Measurements from ENCODE around the gene PCNX3. TPM values are rescaled to one million over a fixed set of nuclear protein-coding genes. Genes with fewer than 3 reads are reported as not detected.

PCNX3 gene
- total and polyA plus RNA-seq, 5 donors from 2014 or later = 1.9 to 61.3 (median 2.5) TPM

- H3K4me3 Mint-ChIP-seq = no peak overlapping the region
- Histone ChIP-seq H3K27me3 (ENCODE audit: control insufficient read depth, insufficient read depth, low read length) (no peaks in the 10 kb centered on the region), H3K9me3 (ENCODE audit: control insufficient read depth in 2 of 2, low read length in 2 of 2) (no peaks in the 10 kb centered on the region), H3K36me3 (ENCODE audit: control insufficient read depth, insufficient read depth, low read length) (peaks cover 69% of the 10 kb centered on the region), H3K4me3 (ENCODE audit: low read depth, low read length) (no peak overlapping the region), H3K4me1 (ENCODE audit: control insufficient read depth, insufficient read depth, low read length, poor library complexity, severe bottlenecking) (peaks cover 6% of the 10 kb centered on the region), H3K27ac (ENCODE audit: insufficient read depth, low read length, poor library complexity, severe bottlenecking) (no peak overlapping the region)
- H3K27ac Mint-ChIP-seq = no peak overlapping the region
- H3K36me3 Mint-ChIP-seq = peaks cover 14% of the 10 kb centered on the region
- peaks cover 0 to 17% (median 10%) of the 10 kb centered on the region in 4 donors for H3K4me1 Mint-ChIP-seq
- no peak for DNase-seq
- no peaks in the 10 kb centered on the region for H3K9me3 Mint-ChIP-seq
- no peaks in the 10 kb centered on the region for H3K27me3 Mint-ChIP-seq
- no peak for ATAC-seq (ENCODE audit: low read depth in 2 of 2)
Measured at GRCh38 chr11:65629579-65629978, 14.0 kb downstream of the PCNX3 start.

GRCh38 chr11:65630215-65630614 is 14.6 kb downstream of the PCNX3 start:
- no peak overlapping the region for H3K27ac Mint-ChIP-seq

GRCh38 chr11:65633390-65634108 is 18.0 kb downstream of the PCNX3 start:
- Histone ChIP-seq H3K27ac (ENCODE audit: insufficient read depth, low read length, poor library complexity, severe bottlenecking) (peak overlapping the region; percentile 14), H3K4me3 (ENCODE audit: low read depth, low read length) (no peak overlapping the region), H3K36me3 (ENCODE audit: control insufficient read depth, insufficient read depth, low read length) (peaks cover 54% of the 10 kb centered on the region), H3K27me3 (ENCODE audit: control insufficient read depth, insufficient read depth, low read length) (no peaks in the 10 kb centered on the region), H3K4me1 (ENCODE audit: control insufficient read depth, insufficient read depth, low read length, poor library complexity, severe bottlenecking) (peaks cover 20% of the 10 kb centered on the region), H3K9me3 (ENCODE audit: control insufficient read depth in 2 of 2, low read length in 2 of 2) (no peaks in the 10 kb centered on the region)
- H3K9me3 Mint-ChIP-seq = no peaks in the 10 kb centered on the region
- H3K27me3 Mint-ChIP-seq = no peaks in the 10 kb centered on the region
- peaks cover 0 to 29% (median 12%) of the 10 kb centered on the region in 4 donors for H3K4me1 Mint-ChIP-seq
- peak overlapping the region in 1 of 4 donors; percentile 29 for H3K4me3 Mint-ChIP-seq
- peaks cover 15% of the 10 kb centered on the region for H3K36me3 Mint-ChIP-seq
- peak in 1 of 3 donors; percentile 49 for DNase-seq
- no peak for ATAC-seq (ENCODE audit: low read depth in 2 of 2)
- peak overlapping the region in 2 of 3 donors; percentile 36 to 60 for H3K27ac Mint-ChIP-seq

More at GRCh38 chr11:65630215-65630614, 14.6 kb downstream of the PCNX3 start:
- peaks cover 0 to 21% (median 10%) of the 10 kb centered on the region in 4 donors for H3K4me1 Mint-ChIP-seq
- H3K36me3 ChIP-seq (ENCODE audit: control insufficient read depth, insufficient read depth, low read length) = peaks cover 72% of the 10 kb centered on the region
- H3K4me3 Mint-ChIP-seq = no peak overlapping the region
- no peak overlapping the region for H3K27ac ChIP-seq (ENCODE audit: insufficient read depth, low read length, poor library complexity, severe bottlenecking)
- no peaks in the 10 kb centered on the region for H3K9me3 ChIP-seq (ENCODE audit: control insufficient read depth in 2 of 2, low read length in 2 of 2)
- no peaks in the 10 kb centered on the region for H3K27me3 ChIP-seq (ENCODE audit: control insufficient read depth, insufficient read depth, low read length)
- ATAC-seq (ENCODE audit: low read depth in 2 of 2) (no peak), DNase-seq (no peak)
- H3K4me3 ChIP-seq (ENCODE audit: low read depth, low read length) = no peak overlapping the region
- H3K36me3 Mint-ChIP-seq = peaks cover 19% of the 10 kb centered on the region
- no peaks in the 10 kb centered on the region for H3K27me3 Mint-ChIP-seq
- no peaks in the 10 kb centered on the region for H3K9me3 Mint-ChIP-seq
- H3K4me1 ChIP-seq (ENCODE audit: control insufficient read depth, insufficient read depth, low read length, poor library complexity, severe bottlenecking) = peaks cover 6% of the 10 kb centered on the region

- no peaks in the 10 kb centered on the region for H3K9me3 Mint-ChIP-seq
- DNase-seq (no peak), ATAC-seq (ENCODE audit: low read depth in 2 of 2) (no peak)
- Histone ChIP-seq H3K27ac (ENCODE audit: insufficient read depth, low read length, poor library complexity, severe bottlenecking) (peak overlapping the region; percentile 14), H3K4me3 (ENCODE audit: low read depth, low read length) (no peak overlapping the region), H3K27me3 (ENCODE audit: control insufficient read depth, insufficient read depth, low read length) (no peaks in the 10 kb centered on the region), H3K9me3 (ENCODE audit: control insufficient read depth in 2 of 2, low read length in 2 of 2) (no peaks in the 10 kb centered on the region), H3K4me1 (ENCODE audit: control insufficient read depth, insufficient read depth, low read length, poor library complexity, severe bottlenecking) (peaks cover 25% of the 10 kb centered on the region), H3K36me3 (ENCODE audit: control insufficient read depth, insufficient read depth, low read length) (peaks cover 49% of the 10 kb centered on the region)
- no peak overlapping the region for H3K4me3 Mint-ChIP-seq
- peaks cover 15% of the 10 kb centered on the region for H3K36me3 Mint-ChIP-seq
- H3K27me3 Mint-ChIP-seq = no peaks in the 10 kb centered on the region
- H3K27ac Mint-ChIP-seq = peak overlapping the region in 1 of 3 donors; percentile 60
- peaks cover 0 to 34% (median 16%) of the 10 kb centered on the region in 4 donors for H3K4me1 Mint-ChIP-seq
Measured at GRCh38 chr11:65634109-65634436, 18.5 kb downstream of the PCNX3 start.

GRCh38 chr11:65634440-65634839 is 18.9 kb downstream of the PCNX3 start:
- peaks cover 29% of the 10 kb centered on the region for H3K4me1 ChIP-seq (ENCODE audit: control insufficient read depth, insufficient read depth, low read length, poor library complexity, severe bottlenecking)
- no peak overlapping the region for H3K4me3 ChIP-seq (ENCODE audit: low read depth, low read length)
- H3K4me3 Mint-ChIP-seq = no peak overlapping the region
- DNase-seq (no peak), ATAC-seq (ENCODE audit: low read depth in 2 of 2) (no peak)
- H3K9me3 Mint-ChIP-seq = no peaks in the 10 kb centered on the region
- no peak overlapping the region for H3K27ac ChIP-seq (ENCODE audit: insufficient read depth, low read length, poor library complexity, severe bottlenecking)
- no peaks in the 10 kb centered on the region for H3K9me3 ChIP-seq (ENCODE audit: control insufficient read depth in 2 of 2, low read length in 2 of 2)
- peak overlapping the region in 1 of 3 donors; percentile 60 for H3K27ac Mint-ChIP-seq
- peaks cover 15% of the 10 kb centered on the region for H3K36me3 Mint-ChIP-seq
- H3K36me3 ChIP-seq (ENCODE audit: control insufficient read depth, insufficient read depth, low read length) = peaks cover 45% of the 10 kb centered on the region
- peaks cover 0 to 38% (median 17%) of the 10 kb centered on the region in 4 donors for H3K4me1 Mint-ChIP-seq
- H3K27me3 Mint-ChIP-seq = no peaks in the 10 kb centered on the region
- no peaks in the 10 kb centered on the region for H3K27me3 ChIP-seq (ENCODE audit: control insufficient read depth, insufficient read depth, low read length)

- Histone ChIP-seq H3K4me1 (ENCODE audit: control insufficient read depth, insufficient read depth, low read length, poor library complexity, severe bottlenecking) (peaks cover 36% of the 10 kb centered on the region), H3K27ac (ENCODE audit: insufficient read depth, low read length, poor library complexity, severe bottlenecking) (no peak overlapping the region), H3K36me3 (ENCODE audit: control insufficient read depth, insufficient read depth, low read length) (peaks cover 38% of the 10 kb centered on the region), H3K27me3 (ENCODE audit: control insufficient read depth, insufficient read depth, low read length) (no peaks in the 10 kb centered on the region), H3K4me3 (ENCODE audit: low read depth, low read length) (no peak overlapping the region), H3K9me3 (ENCODE audit: control insufficient read depth in 2 of 2, low read length in 2 of 2) (no peaks in the 10 kb centered on the region)
- Mint-ChIP-seq H3K9me3 (no peaks in the 10 kb centered on the region), H3K4me3 (peak overlapping the region in 1 of 4 donors; percentile 58), H3K4me1 (peaks cover 0 to 45% (median 22%) of the 10 kb centered on the region in 4 donors), H3K27ac (no peak overlapping the region), H3K27me3 (no peaks in the 10 kb centered on the region), H3K36me3 (peaks cover 15% of the 10 kb centered on the region)
- DNase-seq = no peak
- no peak for ATAC-seq (ENCODE audit: low read depth in 2 of 2)
Measured at GRCh38 chr11:65634905-65635731, 19.5 kb downstream of the PCNX3 start.

GRCh38 chr11:65636108-65637031 is 20.8 kb downstream of the PCNX3 start:
- Histone ChIP-seq H3K4me3 (ENCODE audit: low read depth, low read length) (no peak overlapping the region), H3K4me1 (ENCODE audit: control insufficient read depth, insufficient read depth, low read length, poor library complexity, severe bottlenecking) (peaks cover 48% of the 10 kb centered on the region), H3K27ac (ENCODE audit: insufficient read depth, low read length, poor library complexity, severe bottlenecking) (peak overlapping the region; percentile 91), H3K27me3 (ENCODE audit: control insufficient read depth, insufficient read depth, low read length) (no peaks in the 10 kb centered on the region), H3K36me3 (ENCODE audit: control insufficient read depth, insufficient read depth, low read length) (peaks cover 28% of the 10 kb centered on the region), H3K9me3 (ENCODE audit: control insufficient read depth in 2 of 2, low read length in 2 of 2) (no peaks in the 10 kb centered on the region)
- Mint-ChIP-seq H3K36me3 (peaks cover 15% of the 10 kb centered on the region), H3K9me3 (no peaks in the 10 kb centered on the region), H3K27ac (peak overlapping the region in 2 of 3 donors; percentile 60 to 82), H3K4me1 (peaks cover 0 to 54% (median 25%) of the 10 kb centered on the region in 4 donors), H3K27me3 (no peaks in the 10 kb centered on the region), H3K4me3 (peak overlapping the region; percentile 82 to 97 (median 94))
- DNase-seq = no peak
- no peak for ATAC-seq (ENCODE audit: low read depth in 2 of 2)

All from CD4-positive, CD25-positive, alpha-beta regulatory T cell (primary cell).